ENCODE measurements around the gene ATXN7. TPM values are rescaled to one million over a fixed set of nuclear protein-coding genes. Genes with fewer than 3 reads are reported as not detected.

The ATXN7 gene
- total and polyA plus RNA-seq, 10 of the 15 experiments (the other 5 are each of a cell fraction or from before 2014, with no cell fraction given): 0.83 to 24.6 (median 8.5) TPM

GRCh38 chr3:64049832-64050231, 186.2 kb downstream of the ATXN7 start:
- no peaks in the 10 kb centered on the region for H3K4me1 ChIP-seq (ENCODE audit: control insufficient read depth, insufficient read depth, low read length)
- ChIA-PET POLR2A (no interaction called here), CTCF (interaction anchor here (0.9 to 1.8 kb wide), 4 partner anchors 9 to 435 kb away, joined by 3 to 6 read pairs (median 4); partner anchors contain the start of gene PSMD6), SMC1A (ENCODE audit: uncharacterized antibody, unreplicated experiment) (interaction anchor here (0.6 to 1.7 kb wide), 7 partner anchors 8 to 444 kb away, joined by 3 to 6 read pairs (median 3); no protein-coding TSS in a partner anchor), RAD21 (ENCODE audit: unreplicated experiment) (no interaction called here)
- no peaks in the 10 kb centered on the region; a peak in 1 of 4 replicates for H3K27me3 ChIP-seq (replicated peaks in 1 of 2; ENCODE audit: control insufficient read depth in 2 of 2, insufficient read depth in 2 of 2, low read length in 1 of 2)
- H3K9ac ChIP-seq (ENCODE audit: control insufficient read depth, insufficient read depth, low read length): no peak overlapping the region
- TF ChIP-seq GABPA (IDR thresholded peaks at IDR 0.05; ENCODE audit: low read depth): no peak
- no peak for TF ChIP-seq SREBF2 (IDR thresholded peaks at IDR 0.05; ENCODE audit: low read length)
- TF ChIP-seq BACH1 (IDR thresholded peaks at IDR 0.05; ENCODE audit: borderline replicate concordance): no peak
- TF ChIP-seq, protein P1, sequence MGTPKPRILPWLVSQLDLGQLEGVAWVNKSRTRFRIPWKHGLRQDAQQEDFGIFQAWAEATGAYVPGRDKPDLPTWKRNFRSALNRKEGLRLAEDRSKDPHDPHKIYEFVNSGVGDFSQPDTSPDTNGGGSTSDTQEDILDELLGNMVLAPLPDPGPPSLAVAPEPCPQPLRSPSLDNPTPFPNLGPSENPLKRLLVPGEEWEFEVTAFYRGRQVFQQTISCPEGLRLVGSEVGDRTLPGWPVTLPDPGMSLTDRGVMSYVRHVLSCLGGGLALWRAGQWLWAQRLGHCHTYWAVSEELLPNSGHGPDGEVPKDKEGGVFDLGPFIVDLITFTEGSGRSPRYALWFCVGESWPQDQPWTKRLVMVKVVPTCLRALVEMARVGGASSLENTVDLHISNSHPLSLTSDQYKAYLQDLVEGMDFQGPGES (IDR thresholded peaks at IDR 0.05): no peak
- TF ChIP-seq HDAC2 (IDR thresholded peaks at IDR 0.05): no peak
- TF ChIP-seq CBX3 (IDR thresholded peaks at IDR 0.05; ENCODE audit: borderline replicate concordance, low read depth): no peak
- no peak for TF ChIP-seq SP1 (IDR thresholded peaks at IDR 0.05; ENCODE audit: low read depth, low read length)
- TF ChIP-seq MEF2A (IDR thresholded peaks at IDR 0.05; ENCODE audit: insufficient read depth, low read depth, low read length): no peak
- TF ChIP-seq KAT2A (conservative IDR thresholded peaks at IDR 0.05; ENCODE audit: control insufficient read depth, low read depth, low read length): no peak
- no peak for TF ChIP-seq JUNB (IDR thresholded peaks at IDR 0.05)
- TF ChIP-seq, protein P2, sequence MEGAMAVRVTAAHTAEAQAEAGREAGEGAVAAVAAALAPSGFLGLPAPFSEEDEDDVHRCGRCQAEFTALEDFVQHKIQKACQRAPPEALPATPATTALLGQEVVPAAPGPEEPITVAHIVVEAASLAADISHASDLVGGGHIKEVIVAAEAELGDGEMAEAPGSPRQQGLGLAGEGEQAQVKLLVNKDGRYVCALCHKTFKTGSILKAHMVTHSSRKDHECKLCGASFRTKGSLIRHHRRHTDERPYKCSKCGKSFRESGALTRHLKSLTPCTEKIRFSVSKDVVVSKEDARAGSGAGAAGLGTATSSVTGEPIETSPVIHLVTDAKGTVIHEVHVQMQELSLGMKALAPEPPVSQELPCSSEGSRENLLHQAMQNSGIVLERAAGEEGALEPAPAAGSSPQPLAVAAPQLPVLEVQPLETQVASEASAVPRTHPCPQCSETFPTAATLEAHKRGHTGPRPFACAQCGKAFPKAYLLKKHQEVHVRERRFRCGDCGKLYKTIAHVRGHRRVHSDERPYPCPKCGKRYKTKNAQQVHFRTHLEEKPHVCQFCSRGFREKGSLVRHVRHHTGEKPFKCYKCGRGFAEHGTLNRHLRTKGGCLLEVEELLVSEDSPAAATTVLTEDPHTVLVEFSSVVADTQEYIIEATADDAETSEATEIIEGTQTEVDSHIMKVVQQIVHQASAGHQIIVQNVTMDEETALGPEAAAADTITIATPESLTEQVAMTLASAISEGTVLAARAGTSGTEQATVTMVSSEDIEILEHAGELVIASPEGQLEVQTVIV (IDR thresholded peaks at IDR 0.05; ENCODE audit: borderline replicate concordance, partially characterized antibody): no peak
- TF ChIP-seq YY1 (IDR thresholded peaks at IDR 0.05; ENCODE audit: low read depth, low read length): no peak
- TF ChIP-seq, protein P3, sequence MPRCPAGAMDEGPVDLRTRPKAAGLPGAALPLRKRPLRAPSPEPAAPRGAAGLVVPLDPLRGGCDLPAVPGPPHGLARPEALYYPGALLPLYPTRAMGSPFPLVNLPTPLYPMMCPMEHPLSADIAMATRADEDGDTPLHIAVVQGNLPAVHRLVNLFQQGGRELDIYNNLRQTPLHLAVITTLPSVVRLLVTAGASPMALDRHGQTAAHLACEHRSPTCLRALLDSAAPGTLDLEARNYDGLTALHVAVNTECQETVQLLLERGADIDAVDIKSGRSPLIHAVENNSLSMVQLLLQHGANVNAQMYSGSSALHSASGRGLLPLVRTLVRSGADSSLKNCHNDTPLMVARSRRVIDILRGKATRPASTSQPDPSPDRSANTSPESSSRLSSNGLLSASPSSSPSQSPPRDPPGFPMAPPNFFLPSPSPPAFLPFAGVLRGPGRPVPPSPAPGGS (IDR thresholded peaks at IDR 0.05; ENCODE audit: borderline replicate concordance, insufficient read depth, low read depth, low read length, poor library complexity, severe bottlenecking): no peak
- TF ChIP-seq MTA3 (IDR thresholded peaks at IDR 0.05; ENCODE audit: borderline replicate concordance, low read length): no peak
- TF ChIP-seq NR2C1 (IDR thresholded peaks at IDR 0.05): no peak
- no peak for TF ChIP-seq RAD21 (IDR thresholded peaks at IDR 0.05; ENCODE audit: insufficient read depth, low read depth, low read length)
- TF ChIP-seq, protein P4, sequence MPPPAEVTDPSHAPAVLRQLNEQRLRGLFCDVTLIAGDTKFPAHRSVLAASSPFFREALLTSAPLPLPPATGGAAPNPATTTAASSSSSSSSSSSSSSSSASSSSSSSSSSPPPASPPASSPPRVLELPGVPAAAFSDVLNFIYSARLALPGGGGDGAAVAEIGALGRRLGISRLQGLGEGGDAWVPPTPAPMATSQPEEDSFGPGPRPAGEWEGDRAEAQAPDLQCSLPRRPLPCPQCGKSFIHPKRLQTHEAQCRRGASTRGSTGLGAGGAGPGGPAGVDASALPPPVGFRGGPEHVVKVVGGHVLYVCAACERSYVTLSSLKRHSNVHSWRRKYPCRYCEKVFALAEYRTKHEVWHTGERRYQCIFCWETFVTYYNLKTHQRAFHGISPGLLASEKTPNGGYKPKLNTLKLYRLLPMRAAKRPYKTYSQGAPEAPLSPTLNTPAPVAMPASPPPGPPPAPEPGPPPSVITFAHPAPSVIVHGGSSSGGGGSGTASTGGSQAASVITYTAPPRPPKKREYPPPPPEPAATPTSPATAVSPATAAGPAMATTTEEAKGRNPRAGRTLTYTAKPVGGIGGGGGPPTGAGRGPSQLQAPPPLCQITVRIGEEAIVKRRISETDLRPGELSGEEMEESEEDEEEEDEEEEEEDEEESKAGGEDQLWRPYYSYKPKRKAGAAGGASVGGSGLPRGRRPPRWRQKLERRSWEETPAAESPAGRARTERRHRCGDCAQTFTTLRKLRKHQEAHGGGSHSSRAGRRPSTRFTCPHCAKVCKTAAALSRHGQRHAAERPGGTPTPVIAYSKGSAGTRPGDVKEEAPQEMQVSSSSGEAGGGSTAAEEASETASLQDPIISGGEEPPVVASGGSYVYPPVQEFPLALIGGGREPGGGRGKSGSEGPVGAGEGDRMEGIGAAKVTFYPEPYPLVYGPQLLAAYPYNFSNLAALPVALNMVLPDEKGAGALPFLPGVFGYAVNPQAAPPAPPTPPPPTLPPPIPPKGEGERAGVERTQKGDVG (CRISPR knock-in tag; IDR thresholded peaks at IDR 0.05): no peak
- BruUV-seq (replicated peaks): no TSS peak
- H3K4me2 ChIP-seq (ENCODE audit: control insufficient read depth, insufficient read depth): no peak overlapping the region
- WGBS (ENCODE audit: insufficient coverage, insufficient replicate concordance, low lambda C conversion rate, missing lambda C conversion rate): 53% methylated on average over 4 of the region's 4 CpGs
- intact Hi-C loops (cut with micrococcal nuclease; ENCODE audit: unreplicated experiment): no loop called here
- H3K27ac ChIP-seq (ENCODE audit: control insufficient read depth, insufficient read depth): no peak overlapping the region
- no peaks in the 10 kb centered on the region for H3K79me2 ChIP-seq (ENCODE audit: control insufficient read depth, insufficient read depth, low read length)
- DNase-seq (ENCODE audit: low read depth, low spot score) (no peak), FAIRE-seq (no peak), ATAC-seq (no peak)
- in situ Hi-C loops (cut with MboI): no loop called here
- H3K36me3 ChIP-seq (ENCODE audit: control insufficient read depth in 2 of 2, insufficient read depth in 2 of 2, low read length in 1 of 2): no peaks in the 10 kb centered on the region
- no peaks in the 10 kb centered on the region for H4K20me1 ChIP-seq (ENCODE audit: control insufficient read depth, insufficient read depth)
- no peaks in the 10 kb centered on the region for H3K9me3 ChIP-seq (replicated peaks; ENCODE audit: control insufficient read depth, insufficient read depth, low read length)
- H3K4me3 ChIP-seq: no peak overlapping the region
- H2AFZ ChIP-seq (ENCODE audit: control insufficient read depth, low read depth, low read length): no peak overlapping the region

Data from GM12878 (cell line).